Measurements from ENCODE around the gene GPR50. TPM values are rescaled to one million over a fixed set of nuclear protein-coding genes. Genes with fewer than 3 reads are reported as not detected.

GPR50 gene
- total RNA-seq, 1 donor from 2014 or later: not detected

GRCh38 chrX:151161690-151162089 is 14.7 kb upstream of the GPR50 start:
- FAIRE-seq (no peak), DNase-seq (ENCODE audit: low read depth) (no peak)
- Histone ChIP-seq H3K4me3 (ENCODE audit: low read depth, low read length) (no peak overlapping the region), H3K36me3 (ENCODE audit: control insufficient read depth, insufficient read depth, low read length) (no peaks in the 10 kb centered on the region), H3K27me3 (ENCODE audit: control insufficient read depth, insufficient read depth, low read length) (no peaks in the 10 kb centered on the region)
- TF ChIP-seq CTCF (IDR thresholded peaks at IDR 0.05; ENCODE audit: insufficient read depth, low read length, severe bottlenecking): no peak

- FAIRE-seq (no peak), DNase-seq (ENCODE audit: low read depth) (no peak)
- H3K36me3 ChIP-seq (ENCODE audit: control insufficient read depth, insufficient read depth, low read length): no peaks in the 10 kb centered on the region
- no peaks in the 10 kb centered on the region for H3K27me3 ChIP-seq (ENCODE audit: control insufficient read depth, insufficient read depth, low read length)
- no peak for TF ChIP-seq CTCF (IDR thresholded peaks at IDR 0.05; ENCODE audit: insufficient read depth, low read length, severe bottlenecking)
- H3K4me3 ChIP-seq (ENCODE audit: low read depth, low read length): no peak overlapping the region
Measured at GRCh38 chrX:151167791-151168345, 8.5 kb upstream of the GPR50 start.

- no peak for TF ChIP-seq CTCF (IDR thresholded peaks at IDR 0.05; ENCODE audit: insufficient read depth, low read length, severe bottlenecking)
- Histone ChIP-seq H3K27me3 (ENCODE audit: control insufficient read depth, insufficient read depth, low read length) (peaks cover 2% of the 10 kb centered on the region), H3K4me3 (ENCODE audit: low read depth, low read length) (no peak overlapping the region), H3K36me3 (ENCODE audit: control insufficient read depth, insufficient read depth, low read length) (no peaks in the 10 kb centered on the region)
- FAIRE-seq (no peak), DNase-seq (ENCODE audit: low read depth) (no peak)
Measured at GRCh38 chrX:151169783-151170182, 6.6 kb upstream of the GPR50 start.

- H3K36me3 ChIP-seq (ENCODE audit: control insufficient read depth, insufficient read depth, low read length): no peaks in the 10 kb centered on the region
- no peak for DNase-seq (ENCODE audit: low read depth)
- no peak overlapping the region for H3K4me3 ChIP-seq (ENCODE audit: low read depth, low read length)
- peaks cover 11% of the 10 kb centered on the region for H3K27me3 ChIP-seq (ENCODE audit: control insufficient read depth, insufficient read depth, low read length)
- TF ChIP-seq CTCF (IDR thresholded peaks at IDR 0.05; ENCODE audit: insufficient read depth, low read length, severe bottlenecking): no peak
- FAIRE-seq: no peak
Measured at GRCh38 chrX:151174581-151175282, 1.7 kb upstream of the GPR50 start.

GRCh38 chrX:151175283-151176062 is 911 bp upstream of the GPR50 start:
- Histone ChIP-seq H3K36me3 (ENCODE audit: control insufficient read depth, insufficient read depth, low read length) (no peaks in the 10 kb centered on the region), H3K27me3 (ENCODE audit: control insufficient read depth, insufficient read depth, low read length) (peaks cover 11% of the 10 kb centered on the region), H3K4me3 (ENCODE audit: low read depth, low read length) (no peak overlapping the region)
- TF ChIP-seq CTCF (IDR thresholded peaks at IDR 0.05; ENCODE audit: insufficient read depth, low read length, severe bottlenecking): no peak
- FAIRE-seq (no peak), DNase-seq (ENCODE audit: low read depth) (no peak)
